Endometrial microvascular endothelial cells (primary cell): Measurements from ENCODE around the gene MLLT3. TPM values are rescaled to one million over a fixed set of nuclear protein-coding genes. Genes with fewer than 3 reads are reported as not detected.

Experiments
- in situ Hi-C: cut with HindIII; loops from 2 replicates; pipeline ENCODE4 v1.10.0; 2017; ENCODE audit warnings: low sequenced_read_pairs, low pct_unique_long_range_greater_than_20kb; ENCODE audit errors: inconsistent ontology term
- total RNA-seq: library from RNA; depleted of rRNA; stranded (reverse); fragments of >200 nt; gene quantifications from one replicate; pipeline ENCODE4 v1.2.3, GENCODE V29; 2015; ENCODE audit errors: inconsistent ontology term

Gene MLLT3
- total RNA-seq, 1 donor from 2014 or later: 4.6 TPM

DNA sequence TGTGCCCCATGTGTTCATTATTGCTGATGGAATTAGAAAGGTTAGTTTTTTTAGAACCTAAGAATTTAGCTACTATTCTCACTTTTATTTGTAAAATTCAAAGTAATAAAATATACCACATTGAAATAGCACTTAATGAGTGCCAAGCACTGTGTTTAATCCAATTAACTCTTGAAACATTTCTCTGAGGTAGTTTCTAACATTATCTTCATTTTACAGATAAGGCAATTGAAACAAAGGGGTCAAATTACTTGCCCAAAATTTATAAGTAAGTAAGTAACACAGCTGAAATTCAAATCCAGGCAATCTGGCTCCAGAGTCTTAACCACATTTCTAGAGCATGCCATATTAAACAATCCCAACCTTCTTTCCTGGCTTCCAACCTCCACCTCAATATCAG, 84.2 kb downstream of the MLLT3 start:
- in situ Hi-C loops: no loop called here

DNA sequence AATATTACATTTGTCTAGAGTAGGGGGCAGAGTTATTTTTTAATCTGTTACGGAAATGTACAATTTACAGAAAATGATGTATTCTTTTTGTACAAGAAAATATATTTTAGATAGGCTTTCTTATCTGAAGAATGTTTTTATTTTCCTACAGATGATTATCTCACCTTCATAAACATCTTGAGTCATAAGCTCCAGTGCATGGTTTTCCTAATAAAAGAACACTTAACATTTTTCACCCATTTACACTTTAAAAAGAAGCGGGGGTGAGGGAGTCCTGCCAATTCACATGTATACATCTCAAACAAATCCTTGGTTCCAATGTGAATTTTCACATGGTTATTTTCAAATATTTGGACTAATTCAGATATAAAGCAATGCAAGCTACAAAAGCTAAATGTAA, 85.0 kb downstream of the MLLT3 start:
- in situ Hi-C loops: no loop called here

DNA sequence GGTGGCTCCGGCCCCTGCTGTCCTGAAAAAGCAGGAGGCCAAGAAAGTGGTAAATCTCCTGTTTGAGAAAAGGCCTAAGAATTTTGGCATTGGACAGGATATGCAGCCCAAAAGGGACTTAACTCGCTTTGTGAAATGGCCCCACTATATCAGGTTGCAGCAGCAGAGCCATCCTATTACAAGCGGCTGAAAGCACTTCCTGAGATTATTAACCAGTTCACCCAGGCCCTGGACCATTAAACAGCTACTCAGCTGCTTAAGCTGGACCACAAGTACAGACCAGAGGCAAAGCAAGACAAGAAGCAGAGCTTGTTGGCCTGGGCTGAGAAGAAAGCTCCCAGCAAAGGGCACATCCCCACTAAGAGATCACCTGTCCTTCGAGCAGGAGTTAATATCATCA, 89.7 kb downstream of the MLLT3 start:
- in situ Hi-C loops: no loop called here

DNA sequence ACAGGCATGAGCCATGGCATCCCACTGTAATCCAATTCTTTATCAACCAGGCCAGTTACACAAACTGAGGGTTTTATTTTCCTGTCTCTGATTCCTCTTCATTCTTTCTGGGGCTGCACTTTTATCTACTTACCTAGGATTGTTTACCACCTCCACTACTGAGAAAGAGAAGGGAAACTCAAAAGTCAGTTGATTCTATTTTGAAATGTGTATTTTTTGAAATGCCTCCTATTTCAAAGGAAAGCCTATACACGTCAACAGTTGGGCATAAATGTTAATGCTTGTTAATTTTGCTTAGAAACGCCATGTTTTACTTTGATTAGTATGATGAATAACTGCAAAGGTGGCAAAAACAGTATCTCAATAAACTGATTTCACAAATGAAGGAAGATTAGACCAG, 92.5 kb downstream of the MLLT3 start:
- in situ Hi-C loops: no loop called here

DNA sequence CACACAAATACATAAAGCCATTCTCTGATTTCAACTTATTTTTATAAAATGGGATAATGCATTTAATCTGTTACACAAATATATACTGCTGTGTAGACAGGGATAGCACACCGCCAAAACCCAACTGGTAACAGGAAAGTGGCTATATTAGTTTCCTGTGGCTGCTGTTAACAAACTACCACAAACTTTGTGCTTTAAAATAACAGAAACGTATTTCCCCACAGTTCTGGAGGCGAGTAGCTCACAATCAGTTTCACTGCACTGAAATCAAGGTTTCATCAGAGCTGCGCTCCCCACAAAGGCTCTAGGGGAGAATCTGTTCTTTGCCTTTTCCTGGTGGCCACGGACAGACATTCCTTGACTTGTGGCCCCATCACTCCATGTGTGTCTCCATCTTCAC, 94.0 kb downstream of the MLLT3 start:
- in situ Hi-C loops: no loop called here

DNA sequence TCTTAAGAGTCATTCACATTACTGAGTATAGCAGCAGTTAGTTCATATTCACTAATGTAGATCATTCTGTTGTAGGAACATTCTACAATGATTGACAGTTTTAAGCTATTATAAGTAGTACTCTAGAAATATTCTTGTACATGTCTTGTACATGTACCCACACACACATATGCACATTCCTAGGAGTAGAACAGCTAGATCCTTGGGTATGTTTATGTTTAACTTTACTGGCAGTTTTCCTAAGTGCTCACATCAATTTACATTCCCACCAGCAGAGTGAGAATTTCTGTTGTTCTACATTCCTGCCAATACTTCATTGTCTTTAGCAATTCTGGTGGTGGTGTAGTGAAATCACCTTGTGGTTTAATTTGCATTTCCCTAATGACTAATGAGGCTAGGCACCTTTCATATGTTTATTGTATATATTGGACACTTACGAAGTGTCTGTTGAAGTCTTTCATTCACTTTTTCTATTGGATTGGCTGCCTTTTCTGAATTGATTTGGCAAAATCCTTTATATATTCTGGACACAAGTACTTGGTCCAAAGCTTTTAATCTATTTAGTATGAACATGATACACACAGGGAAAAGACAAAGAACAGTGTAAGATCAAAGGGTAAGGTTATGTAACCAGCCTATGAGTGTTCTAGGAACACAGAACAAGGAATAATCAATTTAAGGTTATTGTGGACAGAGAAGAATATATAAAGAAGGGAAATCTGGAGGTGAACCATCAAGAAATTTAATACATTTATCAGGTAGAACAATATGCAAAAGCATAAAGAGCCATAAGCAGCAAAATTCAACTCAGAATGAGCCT, 95.6 kb downstream of the MLLT3 start:
- in situ Hi-C loops: no loop called here

DNA sequence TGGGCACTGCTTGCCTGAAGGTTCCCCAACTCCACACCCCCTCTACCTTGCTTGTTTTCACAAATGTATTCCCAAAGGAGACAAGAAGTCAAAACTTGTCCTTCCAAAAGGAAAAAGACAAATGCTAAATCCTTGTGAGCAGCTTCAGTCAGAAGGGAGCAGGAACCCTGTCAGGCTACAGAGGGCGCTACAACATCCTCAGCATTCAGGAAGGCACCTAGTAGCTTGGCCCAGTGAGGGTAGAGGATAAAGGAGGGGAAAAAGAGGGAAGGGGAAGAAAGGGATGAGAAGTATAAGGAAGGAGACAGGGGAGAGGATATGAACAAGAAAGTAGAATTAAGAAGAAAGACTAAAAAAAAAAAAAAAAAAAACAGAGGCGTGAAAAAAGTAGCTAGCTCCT, 97.5 kb downstream of the MLLT3 start:
- in situ Hi-C loops: no loop called here

DNA sequence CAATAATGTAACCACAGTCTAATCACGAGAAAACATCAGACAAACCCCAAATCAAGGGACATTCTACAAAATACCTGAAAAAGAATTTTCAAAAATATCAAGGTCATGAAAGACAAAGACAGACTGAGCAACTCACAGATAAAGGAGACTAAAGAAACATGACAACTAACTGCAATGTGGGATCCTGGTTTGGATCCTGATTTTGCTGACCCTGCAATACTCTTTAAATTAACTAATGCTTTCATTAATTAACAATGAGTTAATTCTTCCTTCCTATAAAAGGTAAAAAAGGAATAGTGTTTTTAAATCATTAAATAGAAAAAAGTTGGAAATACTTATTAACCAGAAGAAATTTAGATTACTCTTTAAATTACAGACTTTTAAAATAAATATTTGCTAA, 103.6 kb downstream of the MLLT3 start:
- in situ Hi-C loops: no loop called here

DNA sequence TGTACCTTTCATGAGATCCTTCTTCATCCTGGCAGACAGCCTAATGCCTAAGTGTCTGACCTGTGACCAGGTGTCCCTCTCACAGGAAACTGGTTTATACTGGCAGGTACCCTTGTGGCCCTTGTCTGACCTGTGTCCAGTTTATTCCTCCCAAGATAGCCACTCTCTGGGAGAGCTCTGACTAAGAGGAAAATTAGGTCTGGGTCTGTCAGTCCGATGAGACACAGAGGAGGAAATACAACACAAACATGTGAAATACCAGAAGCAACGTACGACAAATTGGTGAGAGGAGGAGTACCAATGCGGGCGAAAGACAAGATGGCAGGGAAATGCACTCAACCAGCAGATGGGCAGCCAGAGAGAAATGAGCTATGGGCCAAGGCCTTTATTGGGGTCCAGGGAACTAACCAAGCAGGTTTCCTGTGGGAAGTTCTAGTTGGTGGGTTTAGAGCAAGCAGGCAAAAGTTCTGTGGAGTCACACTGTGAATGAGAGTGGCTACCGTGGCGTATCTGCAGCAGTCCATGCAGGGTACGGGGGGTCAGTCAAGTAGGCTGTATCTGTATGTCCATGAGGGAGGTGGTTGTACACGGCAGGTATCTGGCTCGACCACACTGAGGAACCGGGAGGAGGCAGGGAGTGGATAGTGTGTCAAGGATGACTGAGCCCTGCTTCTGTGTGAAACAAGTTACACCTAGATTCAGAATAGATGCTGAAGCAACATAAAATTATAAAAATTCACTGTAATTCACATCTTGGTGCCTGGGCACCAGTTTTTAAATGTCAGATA, 109.0 kb downstream of the MLLT3 start:
- in situ Hi-C loops: no loop called here

DNA sequence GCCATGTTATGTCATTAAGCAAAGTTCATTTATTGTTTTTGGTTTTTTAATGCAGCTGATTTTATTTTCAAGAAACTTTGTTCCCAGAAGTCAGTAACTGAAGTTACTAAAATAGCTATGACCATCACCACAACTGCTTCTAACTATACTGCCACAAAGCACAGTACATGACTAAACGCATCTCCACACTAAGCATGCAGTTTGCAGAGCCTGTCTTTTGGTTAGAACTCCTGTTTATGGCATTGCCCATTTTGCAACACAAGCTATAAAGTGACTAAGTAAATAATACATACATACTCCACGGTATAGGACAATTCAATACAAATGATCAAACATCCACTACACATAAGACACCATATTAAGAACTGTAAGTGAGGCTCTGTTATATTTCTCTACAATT, 109.7 kb downstream of the MLLT3 start:
- in situ Hi-C loops: no loop called here

DNA sequence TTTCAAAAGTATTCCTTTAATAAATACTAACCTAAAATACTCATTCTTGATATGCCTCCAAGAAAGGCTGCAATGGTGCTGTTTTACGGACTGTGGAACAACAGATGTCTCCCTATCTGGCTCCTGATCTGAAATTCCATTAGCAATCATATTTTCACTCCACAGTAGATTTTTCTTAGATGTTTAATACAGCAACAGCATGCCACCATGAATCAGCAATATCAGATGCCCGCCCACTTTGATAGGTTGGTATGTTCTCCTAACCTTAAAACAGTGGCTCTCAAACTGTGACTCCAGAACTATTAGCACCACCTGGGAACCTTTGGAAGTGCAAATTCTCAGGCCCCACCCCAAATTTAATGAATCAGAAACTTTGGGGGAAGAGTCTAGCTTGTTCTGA, 110.2 kb downstream of the MLLT3 start:
- in situ Hi-C loops: no loop called here

DNA sequence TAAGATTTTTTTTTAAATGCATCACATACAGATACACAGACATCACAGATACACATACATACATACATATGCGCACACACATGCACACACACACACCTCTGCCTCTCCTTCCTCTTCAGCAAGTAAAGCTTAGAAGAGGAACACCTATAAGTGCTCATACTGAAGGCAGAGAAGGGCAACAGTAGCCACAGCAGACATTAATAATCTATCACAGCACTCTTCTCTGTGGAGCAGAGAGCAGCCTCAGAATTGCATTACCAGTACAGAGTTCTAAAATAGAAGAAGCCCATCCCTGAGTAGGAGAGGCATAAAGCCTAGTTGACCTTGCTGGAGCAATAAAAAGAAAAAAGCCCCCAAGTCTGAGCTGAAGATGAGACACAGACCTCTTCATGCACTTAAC, 110.6 kb downstream of the MLLT3 start:
- in situ Hi-C loops: no loop called here

DNA sequence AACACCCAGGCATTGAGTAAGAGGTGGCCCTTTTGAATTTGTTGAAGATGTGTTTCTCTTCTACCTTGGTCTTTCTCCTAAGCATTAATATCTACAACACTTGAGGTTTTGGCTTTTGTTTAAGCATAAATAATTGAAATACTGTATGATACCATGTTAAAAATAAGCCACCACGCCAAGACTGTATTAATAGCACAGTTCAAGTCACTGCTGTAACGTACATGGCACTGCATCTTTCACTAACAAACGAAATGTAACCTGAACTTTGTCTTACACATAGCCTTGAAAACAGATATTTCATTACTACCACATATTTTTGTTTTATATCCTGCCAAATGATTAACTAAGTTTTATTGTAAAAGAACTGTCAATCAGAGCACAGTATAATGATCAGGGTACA, 112.8 kb downstream of the MLLT3 start:
- in situ Hi-C loops: no loop called here

DNA sequence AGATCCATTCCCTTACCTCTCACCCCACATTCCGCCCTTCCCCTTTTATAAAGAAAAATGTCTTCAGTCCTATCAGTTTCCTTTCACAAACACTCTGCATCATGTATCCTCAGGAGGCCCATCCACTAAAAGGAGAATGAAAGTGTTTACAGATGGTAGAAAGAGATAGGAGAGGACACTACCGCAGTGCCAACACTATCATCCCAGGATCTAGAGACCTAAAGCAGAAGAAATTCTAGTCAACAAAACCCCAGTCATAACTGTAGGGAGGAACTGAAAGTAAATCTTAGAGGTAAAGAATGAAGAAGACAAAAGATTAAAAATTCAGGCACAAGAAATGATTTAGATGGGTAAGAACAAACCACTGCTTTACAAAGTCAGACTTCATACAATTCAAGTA, 114.1 kb downstream of the MLLT3 start:
- in situ Hi-C loops: no loop called here

DNA sequence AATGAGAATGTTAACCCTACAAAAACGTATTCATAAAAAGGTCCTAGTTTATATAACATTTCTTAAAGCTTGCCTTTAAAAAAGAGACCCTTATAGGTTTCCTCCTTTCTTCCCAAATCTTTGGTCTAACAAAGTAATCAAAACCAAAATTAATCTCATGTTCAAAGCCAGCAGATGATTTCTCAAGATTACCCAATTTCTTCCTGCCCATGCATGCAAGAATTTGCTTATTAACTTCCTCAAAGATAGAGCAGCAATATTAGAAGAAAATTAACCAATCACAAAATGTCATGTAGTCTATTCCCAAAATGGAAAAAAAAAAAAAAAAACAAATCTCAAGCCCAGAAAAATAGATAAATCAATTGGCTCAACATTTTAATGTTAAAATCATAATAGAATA, 114.9 kb downstream of the MLLT3 start:
- in situ Hi-C loops: no loop called here

DNA sequence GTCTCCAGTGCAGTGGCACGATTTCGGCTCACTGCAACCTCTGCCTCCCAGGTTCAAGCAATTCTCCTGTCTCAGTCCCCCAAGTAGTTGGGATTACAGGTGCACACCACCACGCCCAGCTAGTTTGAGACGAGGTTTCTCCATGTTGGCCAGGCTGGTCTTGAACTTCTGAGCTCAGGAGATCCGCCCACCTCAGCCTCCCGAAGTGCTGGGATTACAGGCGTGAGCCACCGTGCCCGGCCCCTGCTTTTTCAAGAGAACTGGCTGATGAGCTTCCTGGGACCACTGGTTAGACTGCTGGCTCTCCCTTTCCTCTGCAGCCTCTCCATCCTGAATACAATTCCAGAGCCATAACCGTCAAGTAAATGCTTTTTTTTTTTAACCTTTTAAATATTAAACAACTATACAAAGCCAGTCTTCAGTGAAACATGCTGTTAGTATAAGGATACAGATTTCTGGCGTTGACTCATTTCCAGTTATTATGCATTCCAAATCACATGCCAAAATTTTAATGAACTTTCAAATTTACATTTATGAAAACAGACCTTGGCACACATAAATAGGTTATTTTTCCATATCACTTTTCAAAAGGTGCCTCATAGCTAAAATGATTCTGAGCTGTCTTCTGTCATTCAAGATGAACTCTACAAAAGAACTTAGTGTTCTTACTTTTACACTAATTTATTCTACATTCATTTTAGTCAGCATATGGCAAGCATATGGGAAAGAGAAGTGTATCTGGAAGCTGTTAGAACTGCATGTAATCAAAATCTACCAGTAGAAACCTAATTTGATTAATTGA, 116.0 kb downstream of the MLLT3 start:
- in situ Hi-C loops: no loop called here

DNA sequence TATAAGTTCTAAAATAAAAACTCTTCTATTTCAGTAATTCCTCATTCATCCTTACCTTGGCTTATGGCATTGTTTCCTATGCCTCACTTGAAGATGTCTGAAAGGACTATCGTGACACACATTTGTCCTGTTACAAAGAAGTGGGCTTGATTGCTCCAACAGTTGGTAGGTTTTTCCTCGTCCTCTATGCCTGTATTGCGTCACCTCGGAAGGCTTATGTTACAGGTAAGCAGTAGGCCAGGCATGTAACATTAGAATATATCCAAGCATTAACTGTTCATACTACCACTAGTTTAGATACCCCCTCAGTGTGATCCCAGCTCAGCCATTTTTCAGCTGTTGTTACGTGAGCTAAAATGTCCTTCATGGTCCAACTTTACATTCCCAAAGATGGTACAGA, 116.7 kb downstream of the MLLT3 start:
- in situ Hi-C loops: no loop called here

DNA sequence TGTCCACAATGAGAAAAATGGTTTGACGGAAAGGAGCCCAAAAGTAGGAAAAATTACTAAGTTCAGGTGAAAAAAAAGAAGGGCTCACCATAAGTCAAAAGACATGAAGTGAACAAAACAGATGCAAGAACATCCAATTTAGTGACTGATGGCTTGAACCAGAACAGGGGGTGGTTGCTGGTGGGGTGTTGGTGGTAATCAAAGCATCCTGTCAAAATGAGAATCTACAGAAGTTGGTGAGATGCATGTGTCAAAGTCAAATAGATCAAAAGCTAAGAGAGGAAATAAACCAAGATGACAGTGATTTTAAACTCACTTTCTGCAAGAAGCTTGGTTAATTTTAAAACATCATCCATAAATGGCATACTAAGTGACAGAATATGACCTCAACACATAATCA, 117.4 kb downstream of the MLLT3 start:
- in situ Hi-C loops: no loop called here

DNA sequence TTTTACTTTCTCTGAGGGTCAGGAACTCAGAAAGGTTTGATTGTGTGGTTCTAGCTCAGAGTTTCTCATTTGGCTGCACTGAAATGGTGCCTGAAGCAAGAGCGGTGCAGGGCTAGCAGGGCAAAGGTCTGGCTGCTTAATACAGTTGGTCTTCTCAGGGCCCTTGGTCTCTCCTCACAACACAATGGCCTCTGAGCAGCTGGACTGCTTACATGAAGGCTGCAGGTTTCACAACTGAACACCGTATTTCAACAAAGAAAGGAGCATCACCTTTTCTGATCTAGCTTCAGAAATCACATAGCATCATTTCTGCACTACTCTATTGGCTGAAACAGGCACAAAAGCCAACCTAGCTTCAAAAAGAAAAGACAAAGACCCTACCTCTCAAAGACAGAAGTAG, 122.2 kb downstream of the MLLT3 start:
- in situ Hi-C loops: no loop called here

DNA sequence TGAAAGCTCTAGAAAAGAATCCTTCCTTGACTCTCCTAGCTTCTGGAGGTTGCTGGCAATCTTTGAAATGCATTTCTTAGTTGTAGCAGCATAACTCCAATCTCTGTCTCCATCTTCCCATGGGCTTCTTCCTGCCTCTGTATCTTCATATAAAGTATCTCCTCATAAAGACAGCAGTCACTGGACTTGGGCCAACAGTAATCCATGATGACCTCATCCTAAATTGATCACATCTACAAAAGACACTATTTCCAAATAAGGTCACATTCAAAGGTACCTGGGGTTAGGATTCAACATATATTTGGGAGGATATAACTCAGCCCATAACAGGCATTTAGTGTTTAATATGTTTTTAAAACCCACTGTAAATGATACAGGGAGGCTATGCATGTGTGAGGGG, 123.3 kb downstream of the MLLT3 start:
- in situ Hi-C loops: no loop called here
